WTC11 (cell line): ENCODE results near the gene CAMK1. TPM values are rescaled to one million over a fixed set of nuclear protein-coding genes. Genes with fewer than 3 reads are reported as not detected.

Source experiments
- ATAC-seq: fragments of 200-7000 bp; cut with Tn5 transposase; 2 replicates; pipeline ENCODE4 v1.10.0; 2021; ENCODE audit warnings: mild to moderate bottlenecking, moderate library complexity
- CTCF ChIA-PET: fragments of 300-600 bp; sonication (Branson Sonifier 250); formaldehyde crosslinking; loops from one replicate; lab custom pipeline; 2021; ENCODE audit warnings: antibody characterized with exemption; lab: Charles Lee
- POLR2A ChIA-PET: fragments of 350-600 bp; sonication (Branson Sonifier 250); formaldehyde crosslinking; loops from one replicate; lab custom pipeline; 2021; ENCODE audit warnings: antibody characterized with exemption; lab: Charles Lee
- DNase-seq: peaks from one replicate; pipeline ENCODE4 v3.0.0; 2021; ENCODE audit warnings: low spot score
- H3K27ac Mint-ChIP-seq: 2 replicates; pipeline ENCODE4 v1.8.0; 2021; ENCODE audit warnings: mixed read lengths
- H3K27me3 Mint-ChIP-seq: 2 replicates; pipeline ENCODE4 v1.8.0; 2021; ENCODE audit warnings: low read depth, mild to moderate bottlenecking, moderate library complexity, mixed read lengths
- H3K36me3 Mint-ChIP-seq: 2 replicates; pipeline ENCODE4 v1.8.0; 2021; ENCODE audit warnings: mixed read lengths
- H3K4me1 Mint-ChIP-seq: 2 replicates; pipeline ENCODE4 v1.8.0; 2022; ENCODE audit warnings: mixed read lengths
- H3K4me3 Mint-ChIP-seq: 2 replicates; pipeline ENCODE4 v1.8.0; 2021; ENCODE audit warnings: mild to moderate bottlenecking, moderate library complexity, mixed read lengths
- H3K9me3 Mint-ChIP-seq: 2 replicates; pipeline ENCODE4 v1.8.0; 2021; ENCODE audit warnings: mixed read lengths
- ARID4B ChIP-seq: sonication (generic); formaldehyde crosslinking; IDR thresholded peaks from 2 replicates; pipeline ENCODE4 v1.8.0; 2023; ENCODE audit warnings: missing genetic modification reagents, mild to moderate bottlenecking, borderline replicate concordance
- ATF1 ChIP-seq: sonication (generic); formaldehyde crosslinking; IDR thresholded peaks from 2 replicates; pipeline ENCODE4 v1.8.1; 2023; ENCODE audit warnings: mild to moderate bottlenecking, moderate library complexity, missing genetic modification reagents
- CDX4 ChIP-seq: fragments of 250-450 bp; sonication (Bioruptor Pico); IDR thresholded peaks from 2 replicates; pipeline ENCODE4 v1.9.0; 2021; ENCODE audit warnings: moderate library complexity, mild to moderate bottlenecking, inconsistent platforms, borderline replicate concordance
- CREB1 ChIP-seq: sonication (generic); formaldehyde crosslinking; IDR thresholded peaks from 2 replicates; pipeline ENCODE4 v1.8.0; 2023; ENCODE audit warnings: mild to moderate bottlenecking, missing genetic modification reagents
- ESRRA ChIP-seq: sonication (generic); formaldehyde crosslinking; IDR thresholded peaks from 2 replicates; pipeline ENCODE4 v1.8.1; 2022; ENCODE audit warnings: mild to moderate bottlenecking, missing genetic modification reagents, borderline replicate concordance
- FOXJ3 ChIP-seq: sonication (generic); formaldehyde crosslinking; IDR thresholded peaks from 2 replicates; pipeline ENCODE4 v1.9.0; 2021; ENCODE audit warnings: missing genetic modification reagents, mild to moderate bottlenecking, borderline replicate concordance
- FOXP1 ChIP-seq: sonication (generic); formaldehyde crosslinking; IDR thresholded peaks from 2 replicates; pipeline ENCODE4 v1.8.0; 2022; ENCODE audit warnings: missing genetic modification reagents, mild to moderate bottlenecking, moderate library complexity, borderline replicate concordance
- IRF2 ChIP-seq: sonication (generic); formaldehyde crosslinking; IDR thresholded peaks from 2 replicates; pipeline ENCODE4 v1.8.0; 2022; ENCODE audit warnings: low read depth, missing genetic modification reagents, borderline replicate concordance
- KAT7 ChIP-seq: sonication (generic); formaldehyde crosslinking; IDR thresholded peaks from 2 replicates; pipeline ENCODE4 v1.8.1; 2023; ENCODE audit warnings: missing genetic modification reagents, mild to moderate bottlenecking, borderline replicate concordance
- MYBL2 ChIP-seq: sonication (generic); formaldehyde crosslinking; IDR thresholded peaks from 2 replicates; pipeline ENCODE4 v1.8.1; 2023; ENCODE audit warnings: mild to moderate bottlenecking, moderate library complexity, missing genetic modification reagents
- PREB ChIP-seq: sonication (generic); formaldehyde crosslinking; IDR thresholded peaks from 2 replicates; pipeline ENCODE4 v1.8.1; 2022; ENCODE audit warnings: mild to moderate bottlenecking, missing genetic modification reagents, moderate library complexity, borderline replicate concordance
- SOX15 ChIP-seq: fragments of 250-450 bp; sonication (Bioruptor Pico); IDR thresholded peaks from 2 replicates; pipeline ENCODE4 v1.9.0; 2021; ENCODE audit warnings: mild to moderate bottlenecking
- STAT6 ChIP-seq: sonication (generic); formaldehyde crosslinking; conservative IDR thresholded peaks from 2 replicates; pipeline ENCODE4 v1.8.1; 2023; ENCODE audit warnings: mild to moderate bottlenecking, low read depth, missing genetic modification reagents, moderate library complexity
- TP53 ChIP-seq: sonication (generic); formaldehyde crosslinking; IDR thresholded peaks from 2 replicates; pipeline ENCODE4 v1.8.1; 2023; ENCODE audit warnings: mild to moderate bottlenecking, missing genetic modification reagents
- USF1 ChIP-seq: sonication (generic); formaldehyde crosslinking; IDR thresholded peaks from 2 replicates; pipeline ENCODE4 v1.8.0; 2022; ENCODE audit warnings: mild to moderate bottlenecking, missing genetic modification reagents
- ZBTB43 ChIP-seq: sonication (generic); formaldehyde crosslinking; IDR thresholded peaks from 2 replicates; pipeline ENCODE4 v1.8.1; 2023; ENCODE audit warnings: mild to moderate bottlenecking, missing genetic modification reagents
- ZNF121 ChIP-seq: sonication (generic); formaldehyde crosslinking; IDR thresholded peaks from 2 replicates; pipeline ENCODE4 v1.8.0; 2023; ENCODE audit warnings: missing genetic modification reagents
- ZNF416 ChIP-seq: fragments of 250-450 bp; sonication (Bioruptor Pico); IDR thresholded peaks from 2 replicates; pipeline ENCODE4 v1.9.0; 2021; ENCODE audit warnings: mild to moderate bottlenecking, inconsistent platforms
- ZNF671 ChIP-seq: fragments of 250-450 bp; sonication (Bioruptor Pico); IDR thresholded peaks from 2 replicates; pipeline ENCODE4 v1.8.0; 2021; ENCODE audit warnings: mild to moderate bottlenecking
- ZSCAN18 ChIP-seq: fragments of 250-450 bp; sonication (Bioruptor Pico); IDR thresholded peaks from 2 replicates; pipeline ENCODE4 v2.1.2; 2022; ENCODE audit warnings: mild to moderate bottlenecking, moderate library complexity
- total RNA-seq: library from RNA; stranded (reverse); gene quantifications from 3 replicates; pipeline ENCODE4 v1.2.3, GENCODE V29; 2021

CAMK1 gene
- total RNA-seq, 1 experiment from 2014 or later, result 3.1 TPM

- no peak for ATAC-seq
- no peak overlapping the region for H3K4me3 Mint-ChIP-seq
- no peaks in the 10 kb centered on the region for H3K27me3 Mint-ChIP-seq
- H3K4me1 Mint-ChIP-seq, result no peaks in the 10 kb centered on the region
- H3K27ac Mint-ChIP-seq, result no peak overlapping the region
- CTCF ChIA-PET, result interaction anchor here (1.1 kb wide), 1 partner anchor 37 kb away, joined by 3 read pairs; the partner anchor contains the start of gene OGG1
- TF ChIP-seq CREB1 (CRISPR knock-in tag) (no peak), SOX15 (CRISPR knock-in tag) (no peak), ZNF121 (CRISPR knock-in tag) (no peak), KAT7 (CRISPR knock-in tag) (no peak), IRF2 (CRISPR knock-in tag) (no peak), ZNF416 (CRISPR knock-in tag) (no peak), CDX4 (CRISPR knock-in tag) (no peak), ESRRA (CRISPR knock-in tag) (no peak), MYBL2 (CRISPR knock-in tag) (no peak), USF1 (CRISPR knock-in tag) (no peak), ATF1 (no peak), ZNF671 (CRISPR knock-in tag) (no peak), ZBTB43 (CRISPR knock-in tag) (no peak), ARID4B (CRISPR knock-in tag) (no peak), TP53 (CRISPR knock-in tag) (no peak), ZSCAN18 (CRISPR knock-in tag) (no peak), FOXP1 (no peak), PREB (CRISPR knock-in tag) (no peak), STAT6 (CRISPR knock-in tag) (no peak), FOXJ3 (no peak)
- TF ChIP-seq, all 79 proteins: peak for 0
- POLR2A ChIA-PET, result no interaction called here
- peaks cover 69% of the 10 kb centered on the region for H3K36me3 Mint-ChIP-seq
- DNase-seq, result no peak
- H3K9me3 Mint-ChIP-seq, result no peaks in the 10 kb centered on the region
Measured at GRCh38 chr3:9786209-9786739, 16.5 kb upstream of the CAMK1 start.
